Stimulated activated CD4-positive, alpha-beta T cell treated with anti-CD3 and anti-CD28 coated beads, Interleukin-1b, Interleukin-23, amount 100 ng/mL, for 48 hours (primary cell): ENCODE data around the gene BTG4.

Source experiments
- DNase-seq: peaks from one replicate; pipeline ENCODE4 v3.0.0-alpha.2; 2020

The BTG4 gene

GRCh38 chr11:111535281-111535680 is 23.1 kb upstream of the BTG4 start:
- DNase-seq: no peak

GRCh38 chr11:111532365-111532709 is 20.2 kb upstream of the BTG4 start:
- DNase-seq: no peak

- DNase-seq: peak; percentile 84
Measured at GRCh38 chr11:111531687-111532364, 19.6 kb upstream of the BTG4 start.

GRCh38 chr11:111531136-111531535 is 18.9 kb upstream of the BTG4 start:
- DNase-seq: no peak

- DNase-seq: no peak
Measured at GRCh38 chr11:111530091-111530490, 17.9 kb upstream of the BTG4 start.

- DNase-seq: no peak
Measured at GRCh38 chr11:111528557-111528956, 16.4 kb upstream of the BTG4 start.

- no peak for DNase-seq
Measured at GRCh38 chr11:111527279-111527678, 15.1 kb upstream of the BTG4 start.

- no peak for DNase-seq
Measured at GRCh38 chr11:111526501-111526900, 14.3 kb upstream of the BTG4 start.

GRCh38 chr11:111525456-111525855 is 13.3 kb upstream of the BTG4 start:
- no peak for DNase-seq

GRCh38 chr11:111524056-111524455 is 11.9 kb upstream of the BTG4 start:
- no peak for DNase-seq

GRCh38 chr11:111523343-111523742 is 11.2 kb upstream of the BTG4 start:
- peak; percentile 46 for DNase-seq

- DNase-seq: no peak
Measured at GRCh38 chr11:111522426-111522825, 10.2 kb upstream of the BTG4 start.

- DNase-seq: no peak
Measured at GRCh38 chr11:111521135-111521534, 8.9 kb upstream of the BTG4 start.

- no peak for DNase-seq
Measured at GRCh38 chr11:111520560-111520959, 8.4 kb upstream of the BTG4 start.

GRCh38 chr11:111518668-111519067 is 6.5 kb upstream of the BTG4 start:
- no peak for DNase-seq

- no peak for DNase-seq
Measured at GRCh38 chr11:111515591-111515990, 3.4 kb upstream of the BTG4 start.

GRCh38 chr11:111514216-111515031 is 2.2 kb upstream of the BTG4 start, which contains the start of gene HOATZ:
TSS of gene HOATZ (plus strand) at chr11:111514778. CDS start at chr11:111514785, 7 bp downstream.
- no peak for DNase-seq

GRCh38 chr11:111513240-111513605 is 1.0 kb upstream of the BTG4 start:
- no peak for DNase-seq

GRCh38 chr11:111510311-111510710 is 1.9 kb downstream of the BTG4 start:
- no peak for DNase-seq

GRCh38 chr11:111502611-111503010 is 9.6 kb downstream of the BTG4 start:
- DNase-seq: no peak

GRCh38 chr11:111500481-111500880 is 11.7 kb downstream of the BTG4 start:
- DNase-seq: no peak

GRCh38 chr11:111499483-111499882 is 12.7 kb downstream of the BTG4 start:
- no peak for DNase-seq

- DNase-seq: no peak
Measured at GRCh38 chr11:111494040-111494439, 18.1 kb downstream of the BTG4 start.

- DNase-seq: no peak
Measured at GRCh38 chr11:111490496-111490895, 21.7 kb downstream of the BTG4 start.

- DNase-seq: no peak
Measured at GRCh38 chr11:111483431-111483830, 28.8 kb downstream of the BTG4 start.
